MM.1S (cell line): ENCODE data around the gene DDX51.

ENCODE experiments used
- EZH2phosphoT487 ChIP-seq: fragments of 300-600 bp; sonication (generic); IDR thresholded peaks from 2 replicates; pipeline ENCODE4 v1.6.1; 2018; ENCODE audit warnings: antibody characterized with exemption, low read length
- TF ChIP-seq, protein P1 (sequence below): fragments of 300-600 bp; sonication (generic); IDR thresholded peaks from 2 replicates; pipeline ENCODE4 v1.5.1; 2016; ENCODE audit warnings: antibody characterized with exemption, low read length, mixed read lengths

DNA sequence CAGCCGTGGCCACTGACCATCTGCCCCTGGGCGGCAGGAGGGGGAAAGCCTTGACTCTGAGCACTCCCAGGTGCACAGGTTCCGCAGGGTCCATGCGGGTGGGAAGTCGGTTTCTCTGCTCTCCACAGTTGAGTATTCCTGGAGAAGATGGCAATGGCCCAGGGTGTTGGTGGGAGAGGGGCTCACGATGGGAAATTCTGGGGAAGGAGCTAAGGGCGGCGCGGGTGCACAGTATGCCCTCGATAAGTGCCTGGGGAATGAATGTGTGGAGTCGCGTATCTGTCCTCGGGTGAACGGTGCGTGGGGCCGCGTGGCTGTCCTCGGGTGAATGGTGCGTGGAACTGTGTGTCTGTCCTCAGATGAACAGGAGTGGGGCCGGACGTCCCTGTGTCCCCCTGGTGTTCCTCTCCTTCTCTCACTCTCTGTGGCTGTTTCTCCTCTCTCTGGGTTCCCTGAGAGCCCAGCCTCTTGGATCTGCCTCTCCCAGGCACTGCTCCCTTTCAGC is 38.1 kb upstream of the DDX51 start:
- no peak for TF ChIP-seq EZH2phosphoT487
- TF ChIP-seq, protein P1, sequence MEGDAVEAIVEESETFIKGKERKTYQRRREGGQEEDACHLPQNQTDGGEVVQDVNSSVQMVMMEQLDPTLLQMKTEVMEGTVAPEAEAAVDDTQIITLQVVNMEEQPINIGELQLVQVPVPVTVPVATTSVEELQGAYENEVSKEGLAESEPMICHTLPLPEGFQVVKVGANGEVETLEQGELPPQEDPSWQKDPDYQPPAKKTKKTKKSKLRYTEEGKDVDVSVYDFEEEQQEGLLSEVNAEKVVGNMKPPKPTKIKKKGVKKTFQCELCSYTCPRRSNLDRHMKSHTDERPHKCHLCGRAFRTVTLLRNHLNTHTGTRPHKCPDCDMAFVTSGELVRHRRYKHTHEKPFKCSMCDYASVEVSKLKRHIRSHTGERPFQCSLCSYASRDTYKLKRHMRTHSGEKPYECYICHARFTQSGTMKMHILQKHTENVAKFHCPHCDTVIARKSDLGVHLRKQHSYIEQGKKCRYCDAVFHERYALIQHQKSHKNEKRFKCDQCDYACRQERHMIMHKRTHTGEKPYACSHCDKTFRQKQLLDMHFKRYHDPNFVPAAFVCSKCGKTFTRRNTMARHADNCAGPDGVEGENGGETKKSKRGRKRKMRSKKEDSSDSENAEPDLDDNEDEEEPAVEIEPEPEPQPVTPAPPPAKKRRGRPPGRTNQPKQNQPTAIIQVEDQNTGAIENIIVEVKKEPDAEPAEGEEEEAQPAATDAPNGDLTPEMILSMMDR, result no peak
